K562 (cell line): ENCODE results near the gene SLC7A6OS. TPM values are rescaled to one million over a fixed set of nuclear protein-coding genes. Genes with fewer than 3 reads are reported as not detected.

Experiments used
- BCL6 ChIP-seq: fragments of 250-450 bp; sonication (Bioruptor Pico); IDR thresholded peaks from 2 replicates; pipeline ENCODE4 v1.4.0; 2020
- CUX1 ChIP-seq: fragments of 200-800 bp; sonication (Bioruptor generic); IDR thresholded peaks from 2 replicates; pipeline ENCODE4 v1.6.1; 2016; ENCODE audit warnings: missing genetic modification characterization, missing compliant biosample characterization
- HNRNPUL1 ChIP-seq: fragments of 200-400 bp; formaldehyde crosslinking; IDR thresholded peaks from 2 replicates; pipeline ENCODE4 v1.6.1; 2017; ENCODE audit warnings: low read length
- MTA1 ChIP-seq: fragments of 450-650 bp; IDR thresholded peaks from 2 replicates; pipeline ENCODE4 v1.6.1; 2017; ENCODE audit warnings: borderline replicate concordance
- POLR2AphosphoS5 ChIP-seq: IDR thresholded peaks from 2 replicates; pipeline ENCODE4 v1.6.1; 2011; ENCODE audit warnings: mild to moderate bottlenecking, low read depth, low read length, moderate library complexity; ENCODE audit not compliant: control insufficient read depth, insufficient read depth
- POLR2G ChIP-seq: fragments of 200-400 bp; formaldehyde crosslinking; IDR thresholded peaks from 2 replicates; pipeline ENCODE4 v1.6.1; 2017; ENCODE audit warnings: low read depth, mild to moderate bottlenecking, antibody characterized with exemption, low read length, moderate library complexity
- PTBP1 ChIP-seq: fragments of 200-400 bp; formaldehyde crosslinking; IDR thresholded peaks from 2 replicates; pipeline ENCODE4 v1.6.1; 2017; ENCODE audit warnings: low read depth, low read length
- RB1 ChIP-seq: fragments of 450-650 bp; IDR thresholded peaks from 2 replicates; pipeline ENCODE4 v1.6.1; 2017; ENCODE audit warnings: low read depth, mild to moderate bottlenecking
- SMARCA4 ChIP-seq: fragments of 450-650 bp; IDR thresholded peaks from 2 replicates; pipeline ENCODE4 v1.6.1; 2016
- SOX6 ChIP-seq: fragments of 450-650 bp; IDR thresholded peaks from 2 replicates; pipeline ENCODE4 v1.6.1; 2014; ENCODE audit warnings: mild to moderate bottlenecking
- SP1 ChIP-seq: sonication (generic); formaldehyde crosslinking; IDR thresholded peaks from 2 replicates; pipeline ENCODE4 v1.8.1; 2022; ENCODE audit warnings: mild to moderate bottlenecking, missing genetic modification reagents
- TOE1 ChIP-seq, 2 experiments: fragments of 450-650 bp in 1 of 2; sonication (generic) in 1 of 2; formaldehyde crosslinking in 1 of 2; IDR thresholded peaks; 2 replicates each; pipeline versions ENCODE4 v1.7.1 to v1.8.0; 2016 to 2022; ENCODE audit warnings: borderline replicate concordance in 2 of 2, mild to moderate bottlenecking in 2 of 2, antibody characterized with exemption in 1 of 2, inconsistent platforms in 1 of 2, low read depth in 1 of 2, missing genetic modification reagents in 1 of 2, moderate library complexity in 1 of 2
- TSHZ1 ChIP-seq: fragments of 250-450 bp; sonication (Bioruptor Pico); IDR thresholded peaks from 2 replicates; pipeline ENCODE4 v1.4.0; 2020; ENCODE audit warnings: mild to moderate bottlenecking, moderate library complexity
- XRCC4 ChIP-seq: IDR thresholded peaks from one replicate; pipeline ENCODE4 v1.6.1; 2011; ENCODE audit not compliant: insufficient read depth, insufficient read length; ENCODE audit errors: extremely low read depth
- ZBED1 ChIP-seq: IDR thresholded peaks from 2 replicates; pipeline ENCODE4 v1.6.1; 2014
- ZC3H11A ChIP-seq: IDR thresholded peaks from 2 replicates; pipeline ENCODE4 v1.6.1; 2012; ENCODE audit warnings: low read depth, low read length, improper control_type of control experiment
- ZNF280A ChIP-seq: fragments of 450-650 bp; IDR thresholded peaks from 2 replicates; pipeline ENCODE4 v1.6.1; 2018; ENCODE audit warnings: mild to moderate bottlenecking, low read depth; ENCODE audit not compliant: partially characterized antibody
- ZNF316 ChIP-seq: fragments of 450-650 bp; IDR thresholded peaks from 2 replicates; pipeline ENCODE4 v1.6.1; 2016
- ZNF507 ChIP-seq: conservative IDR thresholded peaks from 2 replicates; pipeline ENCODE4 v1.6.1; 2017; ENCODE audit warnings: missing genetic modification characterization, missing compliant biosample characterization
- polyA plus RNA-seq, 8 experiments: library from polyadenylated mRNA; depleted of rRNA in 4 of 8; stranded (reverse) in 5 of 8; unstranded in 3 of 8; fragments of >200 nt; fragmentation: Nextera tagmentation in 2 of 8; fragmentation: Illumina TruSeq in 1 of 8; extraction: Ambion mirVana in 2 of 8; extraction: Trizol in 1 of 8; gene quantifications; 2 replicates each; pipeline versions ENCODE4 v1.2.1 to v1.2.3, GENCODE V29; 2011 to 2014; ENCODE audit warnings: inconsistent platforms in 1 of 8, missing spikeins in 1 of 8
- total RNA-seq, 7 experiments: library from RNA; depleted of rRNA in 6 of 7; stranded (reverse); fragments of >200 nt in 6 of 7; fragmentation: Illumina TruSeq in 2 of 7; extraction: Trizol in 2 of 7; gene quantifications; 2 replicates each; pipeline versions ENCODE4 v1.2.1 to v1.2.3, GENCODE V29; 2011 to 2021; ENCODE audit warnings: low replicate concordance in 1 of 7

SLC7A6OS gene
- total and polyA plus RNA-seq, 9 of the 15 experiments (the other 6 are each of a cell fraction or from before 2014, with no cell fraction given) = 2.7 to 23.6 (median 17.2) TPM

GRCh38 chr16:68310774-68311511, at the start of gene SLC7A6OS, which contains the start of gene PRMT7 (continued):
- TF ChIP-seq CUX1 (CRISPR knock-in tag) (no peak), TOE1 (IDR thresholded peaks at IDR 0.05; ENCODE audit: borderline replicate concordance) (peak; percentile 38; the same call in 1 of the 2 replicates), TOE1 (CRISPR knock-in tag; IDR thresholded peaks at IDR 0.05; ENCODE audit: borderline replicate concordance, low read depth) (peak; percentile 72; the same call in 1 of the 2 replicates), HNRNPUL1 (no peak), XRCC4 (no peak), SMARCA4 (0 out of 2 replicates have a peak, but pooled peaks have one; percentile 19), RB1 (peak; percentile 90), PTBP1 (no peak), BCL6 (no peak), MTA1 (no peak), POLR2G (peak; percentile 100), ZC3H11A (no peak), SOX6 (no peak), ZNF507 (tag) (no peak), POLR2AphosphoS5 (peak; percentile 93), TSHZ1 (CRISPR knock-in tag) (no peak), SP1 (CRISPR knock-in tag) (peak; percentile 90), ZNF316 (no peak), ZNF280A (no peak), ZBED1 (no peak)
